Suprapubic skin (tissue), 3 donors: ENCODE data around the gene WDR54.

Experiments
- CTCF ChIP-seq, 2 donors: fragments of 200-600 bp in 1 of 2; fragments of 450-650 bp in 1 of 2; sonication (generic) in 1 of 2; IDR thresholded peaks; one replicate each; pipeline ENCODE4 v1.5.1; 2016 to 2019; ENCODE audit warnings: antibody characterized with exemption in 2 of 2, mild to moderate bottlenecking in 1 of 2, moderate library complexity in 1 of 2
- POLR2A ChIP-seq, 2 donors: fragments of 450-650 bp; IDR thresholded peaks; one replicate each; pipeline ENCODE4 v1.6.1; 2017; ENCODE audit warnings: antibody characterized with exemption in 2 of 2, mild to moderate bottlenecking in 2 of 2, moderate library complexity in 2 of 2

DNA sequence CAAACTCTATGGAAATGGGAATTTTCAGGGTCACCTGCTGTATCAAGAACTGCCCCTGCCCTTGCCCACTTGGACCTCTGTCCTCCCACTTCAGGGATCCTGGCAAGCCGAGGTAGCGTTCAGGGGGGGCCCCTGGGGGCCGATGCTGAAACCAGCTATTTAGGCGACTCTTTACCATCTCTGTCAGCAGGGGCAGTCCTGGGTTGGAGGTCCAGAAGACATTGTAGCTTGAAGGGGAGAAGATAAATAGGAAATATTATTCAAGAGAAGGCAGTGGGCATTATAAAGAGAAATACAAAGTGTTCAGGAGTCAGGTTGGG lies 41.2 kb downstream of the WDR54 start:
- TF ChIP-seq POLR2A (IDR thresholded peaks at IDR 0.05) (no peak), CTCF (IDR thresholded peaks at IDR 0.05) (no peak)
